Measurements from ENCODE around the gene UTS2. TPM values are rescaled to one million over a fixed set of nuclear protein-coding genes. Genes with fewer than 3 reads are reported as not detected.

Gene UTS2
- total RNA-seq, 1 donor from 2014 or later: not detected

GRCh38 chr1:7891804-7892203, 38.9 kb upstream of the UTS2 start:
- Mint-ChIP-seq H3K36me3 (ENCODE audit: insufficient read depth) (no peaks in the 10 kb centered on the region), H3K4me1 (ENCODE audit: low read depth) (no peaks in the 10 kb centered on the region), H3K9me3 (ENCODE audit: low read depth) (no peaks in the 10 kb centered on the region), H3K27ac (no peak overlapping the region), H3K4me3 (ENCODE audit: low read depth) (no peak overlapping the region), H3K27me3 (peaks cover 6% of the 10 kb centered on the region)
- no peak for DNase-seq (ENCODE audit: low spot score, unreplicated experiment)
- TF ChIP-seq CTCF (IDR thresholded peaks at IDR 0.05; ENCODE audit: unreplicated experiment): no peak

- Mint-ChIP-seq H3K27me3 (peaks cover 11% of the 10 kb centered on the region), H3K4me3 (ENCODE audit: low read depth) (no peak overlapping the region), H3K27ac (no peak overlapping the region)
Measured at GRCh38 chr1:7890853-7891252, 38.0 kb upstream of the UTS2 start.

GRCh38 chr1:7888248-7889081, 35.6 kb upstream of the UTS2 start:
- peaks cover 18% of the 10 kb centered on the region for H3K27me3 Mint-ChIP-seq
- TF ChIP-seq CTCF (IDR thresholded peaks at IDR 0.05; ENCODE audit: unreplicated experiment): no peak
- no peaks in the 10 kb centered on the region for H3K9me3 Mint-ChIP-seq (ENCODE audit: low read depth)
- DNase-seq (ENCODE audit: low spot score, unreplicated experiment): no peak
- H3K4me3 Mint-ChIP-seq (ENCODE audit: low read depth): no peak overlapping the region
- no peak overlapping the region for H3K27ac Mint-ChIP-seq
- H3K4me1 Mint-ChIP-seq (ENCODE audit: low read depth): no peaks in the 10 kb centered on the region
- H3K36me3 Mint-ChIP-seq (ENCODE audit: insufficient read depth): no peaks in the 10 kb centered on the region

More at GRCh38 chr1:7890853-7891252, 38.0 kb upstream of the UTS2 start:
- DNase-seq (ENCODE audit: low spot score, unreplicated experiment): no peak
- H3K4me1 Mint-ChIP-seq (ENCODE audit: low read depth): no peaks in the 10 kb centered on the region
- no peak for TF ChIP-seq CTCF (IDR thresholded peaks at IDR 0.05; ENCODE audit: unreplicated experiment)
- H3K9me3 Mint-ChIP-seq (ENCODE audit: low read depth): no peaks in the 10 kb centered on the region
- no peaks in the 10 kb centered on the region for H3K36me3 Mint-ChIP-seq (ENCODE audit: insufficient read depth)

GRCh38 chr1:7886405-7886745, 33.5 kb upstream of the UTS2 start:
- no peak overlapping the region for H3K27ac Mint-ChIP-seq
- no peak for TF ChIP-seq CTCF (IDR thresholded peaks at IDR 0.05; ENCODE audit: unreplicated experiment)
- no peaks in the 10 kb centered on the region for H3K4me1 Mint-ChIP-seq (ENCODE audit: low read depth)
- H3K4me3 Mint-ChIP-seq (ENCODE audit: low read depth): no peak overlapping the region
- H3K9me3 Mint-ChIP-seq (ENCODE audit: low read depth): no peaks in the 10 kb centered on the region
- no peaks in the 10 kb centered on the region for H3K36me3 Mint-ChIP-seq (ENCODE audit: insufficient read depth)
- no peak for DNase-seq (ENCODE audit: low spot score, unreplicated experiment)
- peaks cover 18% of the 10 kb centered on the region for H3K27me3 Mint-ChIP-seq

- DNase-seq (ENCODE audit: low spot score, unreplicated experiment): no peak
- Mint-ChIP-seq H3K9me3 (ENCODE audit: low read depth) (no peaks in the 10 kb centered on the region), H3K27ac (peak overlapping the region; percentile 42), H3K36me3 (ENCODE audit: insufficient read depth) (no peaks in the 10 kb centered on the region), H3K4me1 (ENCODE audit: low read depth) (no peaks in the 10 kb centered on the region), H3K4me3 (ENCODE audit: low read depth) (no peak overlapping the region), H3K27me3 (peaks cover 18% of the 10 kb centered on the region)
- no peak for TF ChIP-seq CTCF (IDR thresholded peaks at IDR 0.05; ENCODE audit: unreplicated experiment)
Measured at GRCh38 chr1:7885513-7886404, 32.9 kb upstream of the UTS2 start.

All from progenitor cell of endocrine pancreas (in vitro differentiated cells).